Psoas muscle (tissue), 8 donors: ENCODE data around the gene COQ8A. TPM values are rescaled to one million over a fixed set of nuclear protein-coding genes. Genes with fewer than 3 reads are reported as not detected.

Source experiments
- ATAC-seq, 4 donors: fragments of 200-7000 bp; cut with Tn5 transposase; one replicate each; pipeline ENCODE4 v1.9.1; 2020; ENCODE audit warnings: moderate library complexity in 3 of 4, mild to moderate bottlenecking in 2 of 4
- DNase-seq, 2 donors: peaks; one replicate each; pipeline ENCODE4 v3.0.0-alpha.2; 2020
- H3K27ac ChIP-seq: fragments of 200-600 bp; one replicate; pipeline ENCODE4 v1.8.0; 2022
- H3K27me3 ChIP-seq, 3 donors: fragments of 200-600 bp in 1 of 3; one replicate each; pipeline versions ENCODE4 v1.6.1 to v1.8.0; 2013 to 2022; ENCODE audit warnings: low read length in 2 of 3, mild to moderate bottlenecking in 2 of 3, moderate library complexity in 1 of 3; ENCODE audit not compliant: insufficient read depth in 3 of 3
- H3K36me3 ChIP-seq, 2 donors: fragments of 200-600 bp in 1 of 2; one replicate each; pipeline versions ENCODE4 v1.6.1 to v1.8.0; 2013 to 2022; ENCODE audit warnings: low read depth in 1 of 2, mild to moderate bottlenecking in 1 of 2, moderate library complexity in 1 of 2; ENCODE audit not compliant: insufficient read depth in 1 of 2
- H3K4me1 ChIP-seq: fragments of 200-600 bp; one replicate; pipeline ENCODE4 v1.8.0; 2022
- H3K4me3 ChIP-seq: fragments of 200-600 bp; one replicate; pipeline ENCODE4 v1.8.0; 2022; ENCODE audit warnings: mild to moderate bottlenecking
- H3K9me3 ChIP-seq: fragments of 200-600 bp; one replicate; pipeline ENCODE4 v1.8.0; 2022
- CTCF ChIP-seq: fragments of 200-600 bp; IDR thresholded peaks from one replicate; pipeline ENCODE4 v1.8.0; 2022; ENCODE audit warnings: antibody characterized with exemption
- WGBS, 3 donors: extraction: QIAGEN DNeasy Blood & Tissue Kit; methylation state at CpG; one replicate each; pipeline versions ENCODE4 v1.1.6 to v1.1.7; 2013; 5-methylcytosine and 5-hydroxymethylcytosine counted together
- intact Hi-C, 2 donors: fragments of 100-400 bp; cut with DNase I; formaldehyde crosslinking; loops; one replicate each; pipeline versions ENCODE4 v1.11.0 to v1.14.2; 2022
- polyA plus RNA-seq, 3 donors: library from polyadenylated mRNA; stranded (reverse); fragments of 200-250 nt; gene quantifications; one replicate each; pipeline ENCODE4 v1.2.3, GENCODE V29; 2013
- total RNA-seq, 4 donors: library from RNA; stranded (reverse); fragmentation: NEBNext Ultra II Directional in 2 of 4; extraction: Animal tissue kit (Norgen Biotek cat#: 25700) in 2 of 4; gene quantifications; one replicate each; pipeline versions ENCODE4 v1.2.1 to v1.2.4, GENCODE V29; 2021 to 2023
- donor health status: healthy with polysubstance abuse.
- donor health status: DM: no; HTN: no; CAD: no; lungs with moderate emphysema.
- donor health status: Bipolar disorder and iron deficiency.
- donor health status: healthy.
- donor health status: DM: yes; HTN: yes; CAD: no.
- donor health status: DM: no; HTN: no; CAD: no.
- donor health status: DM: no; HTN: no; CAD: no.
- donor health status: DM: yes; HTN: yes; CAD: no.

The COQ8A gene
- total and polyA plus RNA-seq, 7 donors = 134 to 1,432 (median 726) TPM

GRCh38 chr1:226916497-226916896 is 23.6 kb upstream of the COQ8A start:
- no peaks in the 10 kb centered on the region for H3K36me3 ChIP-seq
- no peaks in the 10 kb centered on the region for H3K27me3 ChIP-seq
- H3K4me3 ChIP-seq = no peak overlapping the region
- ATAC-seq = no peak
- no peaks in the 10 kb centered on the region for H3K9me3 ChIP-seq
- H3K4me1 ChIP-seq = peaks cover 21% of the 10 kb centered on the region
- intact Hi-C loops = loop anchor here in 1 of 2 donors (5.0 to 10.0 kb wide), 3 partner anchors 66 to 518 kb away; no protein-coding TSS in a partner anchor
- 93 to 96% (median 96%) methylated on average over 2 of the region's 2 CpGs for WGBS, 3 donors
- no peak for DNase-seq
- no peak overlapping the region for H3K27ac ChIP-seq
- no peak for TF ChIP-seq CTCF

- TF ChIP-seq CTCF = no peak
- no peaks in the 10 kb centered on the region for H3K27me3 ChIP-seq
- DNase-seq = peak in 1 of 2 donors; percentile 23
- H3K9me3 ChIP-seq = no peaks in the 10 kb centered on the region
- intact Hi-C loops = loop anchor here in 1 of 2 donors (5.0 to 10.0 kb wide), 3 partner anchors 63 to 515 kb away; no protein-coding TSS in a partner anchor
- peak overlapping the region; percentile 87 for H3K27ac ChIP-seq
- no peak overlapping the region for H3K4me3 ChIP-seq
- no peaks in the 10 kb centered on the region for H3K36me3 ChIP-seq
- peaks cover 24% of the 10 kb centered on the region for H3K4me1 ChIP-seq
- 33 to 51% (median 34%) methylated on average over 5 of the region's 5 CpGs for WGBS, 3 donors
- peak; percentile 43 to 59 (median 48) for ATAC-seq
Observed at GRCh38 chr1:226919587-226919986, 20.5 kb upstream of the COQ8A start.

GRCh38 chr1:226919995-226920394 is 20.1 kb upstream of the COQ8A start:
- Histone ChIP-seq H3K27me3 (no peaks in the 10 kb centered on the region), H3K9me3 (no peaks in the 10 kb centered on the region), H3K27ac (peak overlapping the region; percentile 87), H3K4me1 (peaks cover 24% of the 10 kb centered on the region), H3K36me3 (no peaks in the 10 kb centered on the region), H3K4me3 (no peak overlapping the region)
- DNase-seq (no peak), ATAC-seq (peak; percentile 31 to 59 (median 43))
- TF ChIP-seq CTCF = no peak
- intact Hi-C loops = loop anchor here in 1 of 2 donors (5.0 to 10.0 kb wide), 3 partner anchors 62 to 515 kb away; no protein-coding TSS in a partner anchor
- 47 to 89% (median 84%) methylated on average over 1 of the region's 1 CpG for WGBS, 3 donors

- WGBS, 3 donors = 25 to 46% (median 36%) methylated on average over 2 of the region's 2 CpGs
- ATAC-seq = peak; percentile 88 to 95 (median 92)
- Histone ChIP-seq H3K4me3 (no peak overlapping the region), H3K4me1 (peaks cover 24% of the 10 kb centered on the region), H3K27me3 (no peaks in the 10 kb centered on the region), H3K9me3 (no peaks in the 10 kb centered on the region), H3K36me3 (no peaks in the 10 kb centered on the region), H3K27ac (peak overlapping the region; percentile 87)
- TF ChIP-seq CTCF = no peak
- intact Hi-C loops = no loop called here
- peak; percentile 65 to 90 for DNase-seq
Observed at GRCh38 chr1:226920446-226920894, 19.6 kb upstream of the COQ8A start.

GRCh38 chr1:226921504-226921903 is 18.6 kb upstream of the COQ8A start:
- intact Hi-C loops = no loop called here
- 37 to 52% (median 47%) methylated on average over 5 of the region's 5 CpGs for WGBS, 3 donors

More at GRCh38 chr1:226921504-226921903, 18.6 kb upstream of the COQ8A start:
- peaks cover 24% of the 10 kb centered on the region for H3K4me1 ChIP-seq
- DNase-seq (no peak), ATAC-seq (peak; percentile 34 to 73 (median 49))
- no peak for TF ChIP-seq CTCF
- no peaks in the 10 kb centered on the region for H3K9me3 ChIP-seq
- peak overlapping the region; percentile 87 for H3K27ac ChIP-seq
- no peaks in the 10 kb centered on the region for H3K27me3 ChIP-seq
- no peaks in the 10 kb centered on the region for H3K36me3 ChIP-seq
- H3K4me3 ChIP-seq = no peak overlapping the region
